Measurements from ENCODE around the gene ANKS3.

Gene ANKS3

GRCh38 chr16:4734063-4734729 is at the start of gene ANKS3, which contains the start of gene DNAAF8:
Gene ANKS3 (minus strand): TSS chr16:4734271. CDS start chr16:4730149, 4,122 bp downstream.
Gene DNAAF8 (plus strand): TSS chr16:4734537. CDS start chr16:4736515, 1,978 bp downstream.
- H3K27ac Mint-ChIP-seq = peak within 1 kb of the TSS; percentile 89
- H3K36me3 Mint-ChIP-seq = peaks cover 2% of the 10 kb centered on the region
- H3K9me3 Mint-ChIP-seq = no peaks in the 10 kb centered on the region
- ATAC-seq (ENCODE audit: low read depth) (peak; percentile 81), DNase-seq (ENCODE audit: low spot score in 2 of 2) (peak; percentile 71 to 77)
- H3K27me3 Mint-ChIP-seq = peaks cover 6% of the 10 kb centered on the region
- peak within 1 kb of the TSS; percentile 94 for H3K4me3 Mint-ChIP-seq
- H3K4me1 Mint-ChIP-seq = peaks cover 10% of the 10 kb centered on the region

GRCh38 chr16:4783251-4783950 is 49.3 kb upstream of the ANKS3 start:
- no peaks in the 10 kb centered on the region for H3K36me3 Mint-ChIP-seq
- no peak overlapping the region for H3K4me3 Mint-ChIP-seq
- no peak for DNase-seq (ENCODE audit: low spot score in 2 of 2)
- peaks cover 4% of the 10 kb centered on the region for H3K4me1 Mint-ChIP-seq
- no peaks in the 10 kb centered on the region for H3K9me3 Mint-ChIP-seq
- no peak for ATAC-seq (ENCODE audit: low read depth)
- H3K27ac Mint-ChIP-seq = no peak overlapping the region
- no peaks in the 10 kb centered on the region for H3K27me3 Mint-ChIP-seq

GRCh38 chr16:4780235-4780634 is 46.2 kb upstream of the ANKS3 start:
- peaks cover 4% of the 10 kb centered on the region for H3K4me1 Mint-ChIP-seq
- H3K4me3 Mint-ChIP-seq = no peak overlapping the region

GRCh38 chr16:4778050-4778392 is 44.0 kb upstream of the ANKS3 start:
- no peaks in the 10 kb centered on the region for H3K36me3 Mint-ChIP-seq
- H3K27ac Mint-ChIP-seq = no peak overlapping the region
- no peaks in the 10 kb centered on the region for H3K27me3 Mint-ChIP-seq
- no peaks in the 10 kb centered on the region for H3K9me3 Mint-ChIP-seq
- DNase-seq (ENCODE audit: low spot score in 2 of 2) (no peak), ATAC-seq (ENCODE audit: low read depth) (no peak)
- H3K4me3 Mint-ChIP-seq = no peak overlapping the region
- H3K4me1 Mint-ChIP-seq = peaks cover 4% of the 10 kb centered on the region

More at GRCh38 chr16:4780235-4780634, 46.2 kb upstream of the ANKS3 start:
- Mint-ChIP-seq H3K36me3 (no peaks in the 10 kb centered on the region), H3K9me3 (no peaks in the 10 kb centered on the region), H3K27me3 (no peaks in the 10 kb centered on the region), H3K27ac (no peak overlapping the region)
- DNase-seq (ENCODE audit: low spot score in 2 of 2) = no peak
- ATAC-seq (ENCODE audit: low read depth) = no peak

GRCh38 chr16:4777339-4778049 is 43.4 kb upstream of the ANKS3 start:
- Mint-ChIP-seq H3K4me3 (no peak overlapping the region), H3K9me3 (no peaks in the 10 kb centered on the region), H3K36me3 (no peaks in the 10 kb centered on the region), H3K4me1 (peaks cover 4% of the 10 kb centered on the region), H3K27ac (no peak overlapping the region), H3K27me3 (no peaks in the 10 kb centered on the region)
- no peak for DNase-seq (ENCODE audit: low spot score in 2 of 2)
- no peak for ATAC-seq (ENCODE audit: low read depth)

- no peak overlapping the region for H3K27ac Mint-ChIP-seq
- ATAC-seq (ENCODE audit: low read depth) = no peak
- H3K4me1 Mint-ChIP-seq = no peaks in the 10 kb centered on the region
- H3K27me3 Mint-ChIP-seq = no peaks in the 10 kb centered on the region
- H3K9me3 Mint-ChIP-seq = no peaks in the 10 kb centered on the region
- DNase-seq (ENCODE audit: low spot score in 2 of 2) = no peak
- H3K36me3 Mint-ChIP-seq = no peaks in the 10 kb centered on the region
- H3K4me3 Mint-ChIP-seq = no peak overlapping the region
These were observed 42.2 kb upstream of the ANKS3 start for GRCh38 chr16:4776141-4776705.

GRCh38 chr16:4775005-4775404 is 40.9 kb upstream of the ANKS3 start:
- Mint-ChIP-seq H3K4me1 (no peaks in the 10 kb centered on the region), H3K36me3 (no peaks in the 10 kb centered on the region), H3K9me3 (no peaks in the 10 kb centered on the region), H3K4me3 (no peak overlapping the region), H3K27me3 (no peaks in the 10 kb centered on the region), H3K27ac (no peak overlapping the region)
- ATAC-seq (ENCODE audit: low read depth) = no peak
- DNase-seq (ENCODE audit: low spot score in 2 of 2) = no peak

GRCh38 chr16:4772351-4772750 is 38.3 kb upstream of the ANKS3 start:
- Mint-ChIP-seq H3K36me3 (no peaks in the 10 kb centered on the region), H3K27me3 (no peaks in the 10 kb centered on the region), H3K9me3 (no peaks in the 10 kb centered on the region), H3K27ac (no peak overlapping the region), H3K4me1 (peaks cover 13% of the 10 kb centered on the region), H3K4me3 (no peak overlapping the region)
- DNase-seq (ENCODE audit: low spot score in 2 of 2) = no peak
- ATAC-seq (ENCODE audit: low read depth) = no peak

GRCh38 chr16:4771646-4772045 is 37.6 kb upstream of the ANKS3 start:
- DNase-seq (ENCODE audit: low spot score in 2 of 2) = no peak
- H3K36me3 Mint-ChIP-seq = no peaks in the 10 kb centered on the region
- H3K27ac Mint-ChIP-seq = no peak overlapping the region
- H3K9me3 Mint-ChIP-seq = no peaks in the 10 kb centered on the region
- H3K4me1 Mint-ChIP-seq = peaks cover 16% of the 10 kb centered on the region
- peak; percentile 19 for ATAC-seq (ENCODE audit: low read depth)
- H3K4me3 Mint-ChIP-seq = no peak overlapping the region
- H3K27me3 Mint-ChIP-seq = no peaks in the 10 kb centered on the region

- DNase-seq (ENCODE audit: low spot score in 2 of 2) (no peak), ATAC-seq (ENCODE audit: low read depth) (no peak)
- Mint-ChIP-seq H3K27me3 (no peaks in the 10 kb centered on the region), H3K4me3 (peak overlapping the region; percentile 19), H3K27ac (peak overlapping the region; percentile 88), H3K36me3 (no peaks in the 10 kb centered on the region), H3K9me3 (no peaks in the 10 kb centered on the region), H3K4me1 (peaks cover 22% of the 10 kb centered on the region)
These were observed 35.2 kb upstream of the ANKS3 start for GRCh38 chr16:4769306-4769638.

GRCh38 chr16:4768549-4769305 is 34.7 kb upstream of the ANKS3 start:
- ATAC-seq (ENCODE audit: low read depth) = peak; percentile 48

GRCh38 chr16:4767872-4768548 is 33.9 kb upstream of the ANKS3 start:
- ATAC-seq (ENCODE audit: low read depth) (peak; percentile 14), DNase-seq (ENCODE audit: low spot score in 2 of 2) (no peak)
- no peaks in the 10 kb centered on the region for H3K36me3 Mint-ChIP-seq
- H3K9me3 Mint-ChIP-seq = no peaks in the 10 kb centered on the region
- peak overlapping the region; percentile 88 for H3K27ac Mint-ChIP-seq
- no peaks in the 10 kb centered on the region for H3K27me3 Mint-ChIP-seq
- peak overlapping the region; percentile 94 for H3K4me3 Mint-ChIP-seq
- H3K4me1 Mint-ChIP-seq = peaks cover 25% of the 10 kb centered on the region

More at GRCh38 chr16:4768549-4769305, 34.7 kb upstream of the ANKS3 start:
- Mint-ChIP-seq H3K9me3 (no peaks in the 10 kb centered on the region), H3K27me3 (no peaks in the 10 kb centered on the region), H3K4me1 (peaks cover 22% of the 10 kb centered on the region), H3K36me3 (no peaks in the 10 kb centered on the region), H3K4me3 (peak overlapping the region; percentile 94), H3K27ac (peak overlapping the region; percentile 88)
- DNase-seq (ENCODE audit: low spot score in 2 of 2) = peak; percentile 56 to 57
